IPS-20b (cell line): ENCODE measurements around the gene MT1HL1.

Experiments used
- H3K27ac ChIP-seq: one replicate; pipeline ENCODE4 v1.5.1; 2013; ENCODE audit warnings: low read length
- H3K27me3 ChIP-seq: 2 replicates; pipeline ENCODE4 v1.6.1; 2013; ENCODE audit warnings: mild to moderate bottlenecking, low read length, inconsistent platforms; ENCODE audit not compliant: insufficient read depth
- H3K36me3 ChIP-seq: 2 replicates; pipeline ENCODE4 v1.6.1; 2013; ENCODE audit warnings: low read depth, mild to moderate bottlenecking, inconsistent platforms, low read length, moderate library complexity; ENCODE audit not compliant: insufficient read depth
- H3K4me1 ChIP-seq: 2 replicates; pipeline ENCODE4 v1.6.1; 2013; ENCODE audit warnings: mild to moderate bottlenecking, control low read depth, inconsistent platforms, low read length, moderate library complexity; ENCODE audit not compliant: insufficient read depth
- H3K4me3 ChIP-seq: 2 replicates; pipeline ENCODE4 v1.5.1; 2013; ENCODE audit warnings: mild to moderate bottlenecking, low read length, inconsistent platforms
- H3K9ac ChIP-seq: 2 replicates; pipeline ENCODE4 v1.6.1; 2013; ENCODE audit warnings: low read depth, mild to moderate bottlenecking, inconsistent platforms, low read length, moderate library complexity
- H3K9me3 ChIP-seq: 2 replicates; pipeline ENCODE4 v1.6.1; 2013; ENCODE audit warnings: mild to moderate bottlenecking, low read depth, low read length, inconsistent platforms; ENCODE audit not compliant: insufficient read depth

MT1HL1 gene

DNA sequence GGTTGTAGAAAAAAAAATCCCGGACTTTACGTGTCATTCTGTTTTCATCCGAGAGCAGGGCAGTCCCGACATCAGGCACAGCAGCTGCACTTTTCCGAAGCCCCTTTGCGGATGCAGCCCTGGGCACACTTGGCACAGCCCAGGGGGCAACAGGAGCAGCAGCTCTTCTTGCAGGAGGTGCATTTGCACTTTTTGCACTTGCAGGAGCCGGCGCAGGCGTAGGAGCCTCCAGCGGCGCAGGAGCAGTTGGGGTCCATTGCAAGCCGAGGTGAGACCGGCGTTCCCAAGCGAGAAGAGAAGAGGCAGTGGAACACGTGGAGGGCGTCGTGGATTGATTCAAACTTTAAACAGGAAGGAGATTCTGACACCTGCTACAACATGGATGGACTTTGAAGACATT is at the start of gene MT1HL1:
Gene MT1HL1, minus strand, starts transcription at position 326 of the 400 bp plus-strand sequence. Its CDS starts 69 bp downstream, at position 257.
- Histone ChIP-seq H3K4me3 (no peak within 1 kb of the TSS), H3K27me3 (no peaks in the 10 kb centered on the region), H3K36me3 (no peaks in the 10 kb centered on the region), H3K27ac (no peak within 1 kb of the TSS), H3K4me1 (no peaks in the 10 kb centered on the region; the same call in 1 of the 2 replicates), H3K9ac (no peak within 1 kb of the TSS), H3K9me3 (no peaks in the 10 kb centered on the region)

DNA sequence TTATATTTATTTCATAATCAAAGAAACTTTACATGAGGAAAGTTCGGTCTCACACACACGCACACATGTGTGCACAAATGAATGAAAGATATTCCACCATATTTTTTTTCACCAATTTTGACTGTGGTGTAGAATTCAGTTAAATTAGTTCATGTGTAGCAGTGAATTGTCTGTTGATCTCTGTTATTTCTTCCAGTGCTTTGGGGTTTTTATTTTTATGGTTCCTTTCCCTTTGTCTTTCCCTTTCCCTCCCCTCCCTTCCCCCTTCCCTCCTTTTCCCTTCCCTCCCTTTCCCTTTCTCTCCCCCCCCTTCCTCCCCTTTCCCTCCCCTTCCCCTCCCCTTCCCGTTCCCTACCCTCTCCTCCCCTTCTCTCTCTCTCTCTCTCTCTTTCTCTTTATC is 46.7 kb upstream of the MT1HL1 start:
- Histone ChIP-seq H3K4me1 (peaks cover 25% of the 10 kb centered on the region), H3K27me3 (no peaks in the 10 kb centered on the region), H3K9ac (no peak overlapping the region), H3K9me3 (no peaks in the 10 kb centered on the region), H3K36me3 (no peaks in the 10 kb centered on the region), H3K27ac (no peak overlapping the region), H3K4me3 (no peak overlapping the region)

DNA sequence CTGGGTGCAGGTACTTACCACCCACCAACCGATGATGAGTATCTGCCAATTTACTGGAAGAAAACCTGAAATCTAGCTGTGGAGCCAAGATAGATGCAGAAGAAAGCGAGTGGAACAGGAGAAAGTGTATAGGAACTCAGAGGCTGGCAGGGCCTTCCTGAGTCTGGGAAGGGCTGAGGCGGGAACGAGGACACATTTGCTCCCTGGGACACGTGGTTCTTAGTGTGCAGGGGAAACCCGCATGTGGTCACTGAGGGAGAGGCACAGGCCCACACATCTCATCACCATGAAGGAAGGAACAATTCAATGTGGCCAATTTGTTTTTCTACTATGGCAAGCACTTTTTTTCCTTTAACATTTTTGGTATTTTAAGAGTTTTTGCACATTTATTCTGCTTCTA is 45.9 kb upstream of the MT1HL1 start:
- Histone ChIP-seq H3K4me1 (peaks cover 31% of the 10 kb centered on the region), H3K9ac (no peak overlapping the region), H3K36me3 (no peaks in the 10 kb centered on the region), H3K27me3 (peaks cover 1% of the 10 kb centered on the region; the same call in 1 of the 2 replicates), H3K9me3 (no peaks in the 10 kb centered on the region), H3K4me3 (no peak overlapping the region), H3K27ac (no peak overlapping the region)

DNA sequence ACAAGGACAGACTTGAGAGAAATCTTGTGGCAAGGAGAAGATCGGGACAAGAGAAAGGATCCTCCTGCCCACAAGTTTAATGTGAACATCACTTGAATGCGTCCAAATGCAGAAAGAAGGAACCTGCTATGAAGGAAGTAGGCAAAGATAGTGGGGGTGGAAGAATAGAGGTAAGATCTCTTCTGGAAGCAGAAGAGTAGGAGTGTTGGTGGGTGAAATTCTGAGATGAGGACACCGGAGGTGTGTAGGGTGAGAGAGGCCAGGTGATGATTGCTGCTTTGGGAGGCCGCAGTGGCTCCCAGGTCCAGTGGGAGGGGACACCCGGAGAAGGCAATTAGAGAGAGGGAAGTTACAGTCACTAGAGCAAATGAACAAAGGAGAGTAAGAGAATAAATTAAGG is 44.6 kb upstream of the MT1HL1 start:
- no peaks in the 10 kb centered on the region for H3K36me3 ChIP-seq
- H3K4me3 ChIP-seq: no peak overlapping the region
- peaks cover 43% of the 10 kb centered on the region for H3K4me1 ChIP-seq
- no peak overlapping the region for H3K9ac ChIP-seq
- H3K9me3 ChIP-seq: no peaks in the 10 kb centered on the region
- H3K27me3 ChIP-seq: peaks cover 15% of the 10 kb centered on the region
- H3K27ac ChIP-seq: no peak overlapping the region

DNA sequence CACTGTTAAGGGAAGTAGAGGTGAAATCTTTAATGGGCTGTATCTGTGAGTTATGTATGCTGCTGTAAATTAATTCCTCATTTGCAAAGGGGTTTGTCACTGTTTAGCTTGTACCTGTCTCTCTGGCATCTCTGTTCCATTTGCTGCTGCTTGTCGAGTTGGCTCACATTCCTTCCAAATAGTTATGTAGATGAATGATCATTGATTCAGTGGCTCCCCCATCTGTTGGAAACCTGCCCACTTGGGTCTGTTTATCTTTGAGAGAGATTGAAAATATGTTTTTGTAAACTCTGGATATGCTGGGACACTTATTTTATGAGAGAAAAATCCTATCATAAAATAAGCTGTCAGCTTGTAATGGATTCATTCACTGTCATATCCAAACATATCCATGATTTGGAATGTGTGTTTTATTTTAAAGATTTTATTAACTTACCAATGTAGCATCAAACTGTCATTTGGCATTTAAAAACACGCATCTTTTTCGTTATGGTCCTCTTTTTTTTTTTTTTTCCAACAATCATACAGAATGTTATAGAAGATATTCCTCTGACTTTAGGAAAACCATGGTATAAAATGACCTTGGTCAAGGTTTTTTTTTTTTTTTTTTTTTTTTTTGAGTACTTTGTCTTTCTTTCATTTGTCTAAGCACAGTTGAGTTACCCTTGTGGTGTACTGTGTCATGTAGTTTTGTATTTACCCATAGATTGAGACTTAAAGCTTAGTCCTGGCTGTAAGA is 41.2 kb upstream of the MT1HL1 start:
- Histone ChIP-seq H3K36me3 (no peaks in the 10 kb centered on the region), H3K27ac (no peak overlapping the region)

DNA sequence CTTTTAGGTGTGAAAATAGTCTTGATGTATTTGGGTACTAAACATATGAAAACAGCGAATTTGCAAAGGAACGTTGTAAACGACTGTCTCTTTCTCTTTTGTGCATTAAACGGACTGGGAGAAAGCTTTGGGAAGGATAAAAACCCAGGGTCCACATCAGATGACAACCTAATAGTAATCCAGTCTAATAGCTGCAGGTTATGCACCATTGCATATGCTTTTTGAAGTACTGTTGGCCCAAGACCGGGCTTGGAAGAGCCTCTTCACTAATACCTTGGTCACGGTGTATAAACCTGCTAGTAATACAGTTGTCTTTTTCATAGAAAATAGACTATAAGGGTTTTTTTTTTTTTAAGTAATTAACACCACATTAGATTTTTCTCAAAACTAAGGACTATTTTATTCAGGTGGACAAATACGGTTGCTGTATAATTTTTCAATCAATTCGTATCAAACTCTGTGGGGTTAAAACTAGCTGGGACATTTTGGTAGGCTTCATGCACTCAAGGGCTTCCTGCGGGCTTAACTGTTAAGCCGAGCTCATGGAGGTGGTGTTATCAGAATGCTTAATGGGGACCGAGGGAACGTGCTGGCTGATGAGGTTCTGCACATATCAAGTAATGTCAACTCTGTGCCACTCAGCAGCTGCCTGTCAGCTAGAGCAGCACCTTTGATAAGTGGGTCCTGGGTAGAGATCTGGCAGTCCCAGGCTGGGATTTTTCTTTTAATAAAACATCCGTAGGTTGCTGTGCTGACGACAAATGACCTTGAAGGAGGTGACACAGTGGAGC is 39.8 kb upstream of the MT1HL1 start:
- H3K27ac ChIP-seq: no peak overlapping the region
- H3K4me1 ChIP-seq: peaks cover 44% of the 10 kb centered on the region
- H3K36me3 ChIP-seq: no peaks in the 10 kb centered on the region
- H3K27me3 ChIP-seq: peaks cover 49% of the 10 kb centered on the region
- peak overlapping the region; percentile 76 for H3K4me3 ChIP-seq
- H3K9me3 ChIP-seq: no peaks in the 10 kb centered on the region
- H3K9ac ChIP-seq: no peak overlapping the region

More for the DNA sequence above, 41.2 kb upstream of the MT1HL1 start:
- Histone ChIP-seq H3K4me3 (peak overlapping the region; percentile 76), H3K9ac (no peak overlapping the region), H3K4me1 (peaks cover 52% of the 10 kb centered on the region), H3K9me3 (no peaks in the 10 kb centered on the region), H3K27me3 (peaks cover 44% of the 10 kb centered on the region)

DNA sequence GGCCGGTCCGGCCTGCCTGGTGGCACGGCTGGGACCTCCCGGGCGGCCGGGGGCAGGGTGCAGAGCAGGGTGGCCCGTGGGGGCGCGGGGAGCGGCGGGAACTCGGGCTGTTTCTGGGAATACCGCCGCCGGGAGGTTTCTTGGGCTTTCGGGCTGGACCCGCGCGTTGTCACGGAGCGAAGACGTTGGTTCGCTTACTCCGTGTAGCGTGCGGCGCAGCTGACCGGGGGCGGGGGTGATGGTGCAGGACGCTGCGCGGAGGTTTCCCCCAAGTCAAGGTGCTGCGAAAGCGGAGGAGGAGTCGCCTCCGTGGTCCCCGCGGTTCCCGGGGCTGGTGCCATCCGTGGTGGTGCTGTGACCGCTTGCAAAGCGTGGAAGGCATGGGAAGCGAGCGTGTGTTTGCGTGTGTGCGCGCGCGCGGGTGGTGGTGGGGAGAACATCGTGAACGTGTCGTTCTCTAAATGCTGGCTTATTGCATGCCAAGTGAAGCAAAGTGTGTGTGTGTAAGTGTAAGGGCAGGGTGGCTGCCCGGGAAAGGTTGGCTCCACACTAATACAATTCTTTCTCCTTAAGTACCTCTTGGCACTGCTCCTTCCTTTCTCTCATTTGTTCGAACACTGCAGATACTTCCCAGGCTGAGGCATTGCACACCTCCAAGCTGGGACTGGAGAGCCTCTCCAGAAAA is 38.8 kb upstream of the MT1HL1 start:
- H3K9ac ChIP-seq: no peak overlapping the region
- H3K4me3 ChIP-seq: peak overlapping the region; percentile 76
- no peak overlapping the region for H3K27ac ChIP-seq
- H3K27me3 ChIP-seq: peaks cover 49% of the 10 kb centered on the region
- no peaks in the 10 kb centered on the region for H3K36me3 ChIP-seq
- no peaks in the 10 kb centered on the region for H3K9me3 ChIP-seq
- H3K4me1 ChIP-seq: peaks cover 44% of the 10 kb centered on the region

DNA sequence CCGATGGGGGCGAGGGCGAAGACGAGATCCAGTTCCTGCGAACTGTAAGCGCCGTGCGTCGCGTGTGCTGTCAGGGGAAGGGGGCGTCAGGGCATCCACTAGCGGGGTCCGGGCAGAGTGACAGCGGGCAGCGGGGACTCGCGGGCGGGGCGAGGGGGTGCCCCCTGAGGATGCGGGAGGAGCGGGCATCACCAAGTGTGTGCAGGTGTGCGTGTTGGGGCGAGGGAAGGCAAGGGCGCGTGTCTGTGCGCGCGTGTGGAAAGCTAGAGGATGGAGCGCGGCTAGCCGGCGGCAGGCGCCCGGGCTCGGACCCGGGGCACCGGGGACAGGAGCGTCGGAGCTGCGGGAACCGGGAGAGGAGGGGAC is 38.3 kb upstream of the MT1HL1 start:
- H3K4me1 ChIP-seq: peaks cover 41% of the 10 kb centered on the region
- H3K27me3 ChIP-seq: peaks cover 49% of the 10 kb centered on the region
- no peaks in the 10 kb centered on the region for H3K9me3 ChIP-seq
- H3K36me3 ChIP-seq: no peaks in the 10 kb centered on the region
- H3K27ac ChIP-seq: no peak overlapping the region
- H3K9ac ChIP-seq: no peak overlapping the region
- H3K4me3 ChIP-seq: peak overlapping the region; percentile 76

DNA sequence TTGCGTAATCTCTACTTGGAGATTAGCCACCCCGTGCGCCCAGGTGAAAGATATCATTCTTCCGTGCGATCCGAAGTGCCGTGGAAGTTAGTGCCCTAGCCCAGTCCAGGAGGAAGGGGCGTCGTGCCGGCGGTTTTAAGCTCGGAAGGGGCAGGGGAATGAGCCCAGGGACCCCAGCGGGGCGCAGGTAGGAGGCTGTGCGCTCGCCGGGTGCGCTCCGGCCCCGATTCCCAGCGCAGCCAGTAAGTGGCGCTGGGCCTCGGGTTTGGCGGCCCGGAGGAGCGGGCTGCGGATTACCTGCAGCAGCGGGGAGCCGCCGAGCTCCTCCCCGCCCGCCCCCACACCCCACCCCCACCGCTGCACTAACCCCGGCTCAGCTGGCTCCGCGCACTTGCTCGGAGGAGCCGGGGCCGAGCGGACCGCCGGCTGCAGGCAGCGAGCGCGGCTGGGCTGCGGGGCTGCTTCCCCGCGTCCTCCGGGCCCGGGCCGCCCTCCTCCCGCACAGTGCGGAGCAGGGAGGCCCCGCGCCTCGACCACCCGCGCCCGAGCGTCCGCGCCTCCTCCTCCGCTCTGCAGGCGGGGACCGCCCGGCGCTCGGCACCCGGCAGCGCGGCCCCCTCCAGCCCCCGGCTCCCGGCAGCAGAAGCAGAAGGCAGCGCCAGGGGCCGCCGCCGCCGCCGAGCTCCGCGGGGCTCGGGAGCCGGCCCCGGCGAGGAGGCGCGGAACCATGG is 37.7 kb upstream of the MT1HL1 start, which contains the start of gene RYR2:
Gene RYR2, plus strand, starts transcription at position 390 of the 731 bp plus-strand sequence. Its CDS starts 338 bp downstream, at position 728.
- H3K4me3 ChIP-seq: peak within 1 kb of the TSS; percentile 76
- no peaks in the 10 kb centered on the region for H3K9me3 ChIP-seq
- no peak within 1 kb of the TSS for H3K27ac ChIP-seq
- H3K4me1 ChIP-seq: peaks cover 39% of the 10 kb centered on the region
- peaks cover 49% of the 10 kb centered on the region for H3K27me3 ChIP-seq
- H3K9ac ChIP-seq: no peak within 1 kb of the TSS
- H3K36me3 ChIP-seq: no peaks in the 10 kb centered on the region

DNA sequence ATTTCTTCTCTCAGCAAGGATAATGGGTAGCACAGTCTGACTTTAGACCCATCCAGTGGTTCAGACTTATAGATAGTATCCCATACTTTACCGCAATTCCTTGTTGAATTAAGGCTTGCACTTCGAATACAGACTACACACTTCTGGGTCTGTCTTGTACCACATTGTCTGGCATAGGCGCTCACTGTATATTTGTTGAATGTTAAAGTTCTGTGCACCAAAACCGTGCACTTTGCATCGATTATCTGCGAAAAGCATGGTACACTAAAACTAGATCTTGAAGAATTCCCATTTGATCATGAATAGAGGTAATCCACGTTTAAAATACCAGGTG is 37.2 kb upstream of the MT1HL1 start:
- Histone ChIP-seq H3K9ac (no peak overlapping the region), H3K36me3 (no peaks in the 10 kb centered on the region), H3K27ac (no peak overlapping the region), H3K4me1 (peaks cover 36% of the 10 kb centered on the region), H3K9me3 (no peaks in the 10 kb centered on the region), H3K27me3 (peaks cover 49% of the 10 kb centered on the region), H3K4me3 (peak overlapping the region; percentile 57)

DNA sequence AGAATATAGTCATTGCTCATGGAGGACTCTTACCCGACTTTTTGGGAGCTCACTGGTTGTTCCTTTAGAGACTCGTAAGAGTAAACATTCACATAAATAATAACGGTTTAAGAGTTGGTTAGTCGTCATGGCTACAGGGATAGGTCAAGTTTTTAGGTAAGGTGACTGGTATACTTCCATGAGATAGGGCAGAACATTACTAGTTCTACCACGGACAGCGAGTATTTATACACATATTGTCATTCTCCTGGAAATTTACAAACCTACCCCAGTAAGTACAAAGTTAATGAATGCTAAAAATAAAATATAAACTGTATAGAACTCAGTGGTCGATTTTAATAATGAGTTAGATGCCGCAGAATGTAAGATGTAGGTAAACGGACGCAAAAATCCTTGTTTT is 36.6 kb upstream of the MT1HL1 start:
- no peak overlapping the region for H3K9ac ChIP-seq
- H3K4me1 ChIP-seq: peaks cover 30% of the 10 kb centered on the region
- no peak overlapping the region for H3K4me3 ChIP-seq
- H3K27ac ChIP-seq: no peak overlapping the region
- no peaks in the 10 kb centered on the region for H3K36me3 ChIP-seq
- H3K9me3 ChIP-seq: no peaks in the 10 kb centered on the region
- peaks cover 49% of the 10 kb centered on the region for H3K27me3 ChIP-seq
